DMS53 (cell line): ENCODE results near the gene DICER1.
A peak's percentile ranks its signal among the peaks of the same experiment; 100 is the strongest.
"Not testable (repeated sequence)": the region's sequence is repeated elsewhere in the genome, so short reads cannot be mapped to it uniquely, and the experiment has no call there.

Experiments
- DNase-seq: peaks from one replicate; lab custom pipeline; 2025; lab: John Stamatoyannopoulos, UW

Gene DICER1

GRCh38 chr14:95184413-95184790 lies 27.1 kb upstream of the DICER1 start:
- DNase-seq: no peak

GRCh38 chr14:95183532-95184412 lies 26.4 kb upstream of the DICER1 start:
- DNase-seq: no peak

DNA sequence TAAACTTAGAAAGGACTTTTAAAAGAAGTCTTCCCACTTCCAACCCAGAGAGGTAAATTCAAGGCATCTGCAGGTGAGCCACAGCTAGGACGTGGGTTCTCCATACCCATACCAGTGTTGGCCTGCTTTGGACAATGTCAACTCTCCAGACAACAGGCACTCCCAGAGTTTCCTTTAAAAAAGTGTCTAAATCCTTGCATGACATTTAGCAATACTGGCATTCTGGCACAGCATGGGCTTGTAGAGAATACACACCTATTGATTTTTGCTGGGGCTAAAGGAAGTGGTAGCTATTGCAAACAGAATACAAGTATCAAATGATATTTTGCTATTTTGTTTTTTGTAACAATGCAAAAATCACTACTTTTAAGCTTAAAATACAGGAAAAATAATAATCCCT lies 25.8 kb upstream of the DICER1 start:
- DNase-seq: no peak

- no peak for DNase-seq
Measured at GRCh38 chr14:95182379-95182778, 25.1 kb upstream of the DICER1 start.

GRCh38 chr14:95180966-95181741 lies 23.8 kb upstream of the DICER1 start:
- DNase-seq: no peak

DNA sequence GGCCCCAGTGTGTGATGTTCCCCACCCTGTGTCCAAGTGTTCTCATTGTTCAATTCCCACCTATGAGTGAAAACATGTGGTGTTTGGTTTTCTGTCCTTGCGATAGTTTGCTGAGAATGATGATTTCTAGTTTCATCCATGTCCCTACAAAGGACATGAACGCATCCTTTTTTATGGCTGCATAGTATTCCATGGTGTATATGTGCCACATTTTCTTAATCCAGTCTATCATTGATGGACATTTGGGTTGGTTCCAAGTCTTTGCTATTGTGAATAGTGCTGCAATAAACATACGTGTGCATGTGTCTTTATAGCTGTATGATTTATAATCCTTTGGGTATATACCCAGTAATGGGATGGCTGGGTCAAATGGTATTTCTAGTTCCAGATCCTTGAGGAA lies 18.3 kb upstream of the DICER1 start:
- DNase-seq: not testable (repeated sequence)

GRCh38 chr14:95174184-95174792 lies 17.0 kb upstream of the DICER1 start:
- no peak for DNase-seq

DNA sequence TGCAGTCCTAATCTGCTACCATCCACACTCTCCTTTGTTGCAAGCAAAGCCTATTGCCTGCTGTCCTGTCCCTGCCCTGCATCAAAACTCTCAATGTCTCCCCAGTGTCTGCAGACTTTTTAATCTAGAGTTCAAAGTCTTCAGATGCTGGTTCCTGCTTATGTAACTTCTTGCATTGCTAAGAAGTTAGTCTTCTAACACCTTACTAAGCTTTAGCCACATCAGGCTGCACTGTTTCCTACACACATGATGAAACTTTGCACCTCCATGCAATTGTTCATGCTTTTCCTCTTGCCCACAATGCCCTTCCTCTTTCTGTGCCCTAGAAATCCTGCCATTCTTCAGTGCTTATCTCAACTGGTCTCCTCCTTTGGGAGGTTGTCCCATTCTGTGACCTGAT lies 16.2 kb upstream of the DICER1 start:
- DNase-seq: no peak

DNA sequence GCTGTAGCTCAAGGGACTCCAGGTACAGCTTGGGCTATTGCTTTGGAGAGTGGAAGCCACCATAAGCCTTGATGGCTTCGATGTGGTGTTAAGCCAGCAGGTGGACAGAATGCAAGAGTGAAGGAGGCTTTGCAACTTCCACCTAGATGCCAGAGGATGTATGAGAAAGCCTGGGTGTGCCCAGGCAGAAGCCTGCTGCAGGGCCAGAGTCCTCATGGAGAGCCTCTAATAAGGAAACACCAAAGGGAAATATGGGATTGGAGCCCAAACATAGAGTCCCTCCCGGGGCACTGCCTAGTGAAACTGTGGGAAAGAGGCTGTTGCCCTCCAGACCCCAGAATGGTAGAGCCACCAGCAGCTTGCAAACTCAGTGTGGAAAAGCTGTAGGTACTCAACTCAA lies 9.8 kb upstream of the DICER1 start:
- no peak for DNase-seq

GRCh38 chr14:95165517-95165916 lies 8.2 kb upstream of the DICER1 start:
- DNase-seq: no peak

GRCh38 chr14:95164506-95164905 lies 7.2 kb upstream of the DICER1 start:
- DNase-seq: no peak

DNA sequence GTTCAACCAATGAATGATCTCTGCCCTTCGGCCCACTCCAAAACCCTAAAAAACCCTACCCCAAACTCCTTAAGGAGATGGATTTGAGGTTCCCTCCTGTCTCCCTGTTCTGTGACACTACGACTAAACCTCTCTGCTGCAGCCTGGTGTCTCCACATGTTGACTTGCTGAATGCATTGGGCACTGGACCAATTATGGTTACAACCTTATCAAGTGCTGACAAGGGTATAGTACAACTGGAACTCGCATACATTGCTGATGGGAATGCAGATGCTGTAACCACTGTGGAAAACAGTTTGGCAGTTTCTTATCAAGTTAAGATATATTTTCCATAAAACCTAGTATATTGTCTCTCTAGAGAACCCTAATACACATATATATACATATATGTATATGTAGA lies 6.3 kb upstream of the DICER1 start:
- no peak for DNase-seq

- no peak for DNase-seq
Measured at GRCh38 chr14:95163132-95163531, 5.8 kb upstream of the DICER1 start.

- no peak for DNase-seq
Measured at GRCh38 chr14:95162641-95163040, 5.3 kb upstream of the DICER1 start.

- DNase-seq: no peak
Measured at GRCh38 chr14:95157048-95157326, 342 bp downstream of the DICER1 start.

DNA sequence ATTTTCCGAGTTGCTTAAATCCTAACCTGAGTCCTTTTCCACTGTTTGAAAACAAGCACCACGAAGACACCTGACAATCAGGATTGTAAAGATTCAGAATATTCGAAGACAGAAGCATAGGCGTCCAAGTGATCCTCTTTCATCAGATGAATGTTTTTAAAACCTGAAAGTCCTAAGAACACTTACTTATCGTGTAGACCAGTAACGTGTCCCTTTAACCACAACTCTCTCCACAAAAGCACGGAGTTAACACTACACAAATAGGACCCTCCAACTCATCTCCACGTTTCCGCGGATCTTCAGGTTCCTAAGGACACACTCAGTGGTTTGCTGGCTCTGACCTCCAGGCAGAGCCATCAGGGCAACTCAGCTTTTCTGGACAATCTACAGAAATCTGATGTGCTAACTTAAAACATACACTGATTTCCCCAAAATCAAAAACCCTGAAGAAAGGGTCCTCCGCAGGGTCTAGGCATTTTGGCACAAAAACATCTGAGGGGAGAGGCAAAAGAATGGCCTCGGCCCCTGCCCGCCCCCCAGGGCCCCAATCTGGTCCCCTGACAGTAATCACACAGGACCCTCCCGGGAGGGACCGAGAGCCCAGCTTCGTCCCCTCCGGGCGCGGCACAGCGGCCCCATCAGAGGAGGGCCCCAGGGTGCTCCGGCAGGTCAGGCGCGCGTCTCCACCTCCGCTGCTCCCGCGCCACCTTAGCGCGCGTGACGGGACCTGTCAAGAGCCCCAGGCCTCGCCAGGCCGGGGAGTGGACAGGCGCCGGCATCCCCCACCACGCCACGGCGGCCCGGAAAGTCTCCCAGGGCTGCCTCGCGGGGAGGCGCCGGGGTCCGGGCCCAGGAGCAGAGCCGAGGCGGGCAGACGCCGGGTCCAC lies 925 bp downstream of the DICER1 start:
- DNase-seq: peak; percentile 70

DNA sequence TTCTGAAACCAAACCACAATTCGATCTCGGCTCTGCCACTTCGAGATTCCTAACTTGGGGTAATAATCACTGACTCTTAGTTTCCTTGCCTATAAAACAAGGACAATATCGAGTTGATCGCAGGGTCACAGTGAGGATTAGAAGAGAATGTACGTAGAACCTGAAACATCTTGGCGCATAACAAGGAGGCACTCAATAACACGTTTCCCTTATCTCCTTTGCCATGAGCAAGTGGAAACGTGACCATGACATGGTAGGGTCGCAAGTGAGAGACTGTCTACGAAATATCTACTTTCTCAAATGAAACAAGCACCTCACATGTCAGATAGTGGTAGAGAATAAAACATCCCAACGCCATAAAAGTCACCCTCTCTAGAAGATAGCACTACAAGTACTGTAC lies 2.3 kb downstream of the DICER1 start:
- no peak for DNase-seq

DNA sequence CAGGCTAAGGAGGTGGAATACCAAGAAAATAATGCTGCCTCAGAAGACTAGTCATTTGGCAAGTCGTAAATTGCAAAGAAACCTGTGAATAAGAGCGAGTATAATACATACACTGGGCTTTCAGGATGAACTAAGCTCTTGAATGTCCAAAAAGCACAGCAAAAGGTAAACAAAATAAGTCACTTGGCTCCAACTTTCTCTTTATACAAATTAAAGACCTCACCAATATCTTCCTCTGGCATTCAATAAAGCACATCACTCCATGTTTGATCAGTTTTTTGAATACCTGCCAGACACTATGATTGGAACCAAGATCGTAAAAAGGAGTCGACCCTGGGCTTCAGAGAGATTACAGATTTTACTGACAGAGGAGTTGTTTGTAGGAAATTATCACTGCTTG lies 3.5 kb downstream of the DICER1 start:
- no peak for DNase-seq

DNA sequence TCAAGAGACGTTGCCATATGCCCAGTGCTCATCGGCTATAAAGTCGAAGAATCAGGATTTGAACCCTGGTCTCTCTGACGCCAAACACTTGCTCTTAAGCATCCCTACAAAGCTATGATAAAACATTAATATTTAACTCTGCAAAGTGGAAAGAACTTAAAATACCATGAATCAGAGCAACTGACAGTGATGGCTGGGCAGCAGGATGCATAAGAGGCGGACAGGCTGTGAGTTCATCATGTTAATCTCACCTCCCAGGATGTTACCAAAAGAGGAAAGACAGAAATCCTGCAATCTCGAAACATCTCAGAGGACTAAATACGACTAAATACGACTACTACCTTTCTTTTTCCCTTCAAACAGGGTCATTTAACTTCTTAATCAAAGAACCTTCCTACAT lies 5.8 kb downstream of the DICER1 start:
- no peak for DNase-seq

DNA sequence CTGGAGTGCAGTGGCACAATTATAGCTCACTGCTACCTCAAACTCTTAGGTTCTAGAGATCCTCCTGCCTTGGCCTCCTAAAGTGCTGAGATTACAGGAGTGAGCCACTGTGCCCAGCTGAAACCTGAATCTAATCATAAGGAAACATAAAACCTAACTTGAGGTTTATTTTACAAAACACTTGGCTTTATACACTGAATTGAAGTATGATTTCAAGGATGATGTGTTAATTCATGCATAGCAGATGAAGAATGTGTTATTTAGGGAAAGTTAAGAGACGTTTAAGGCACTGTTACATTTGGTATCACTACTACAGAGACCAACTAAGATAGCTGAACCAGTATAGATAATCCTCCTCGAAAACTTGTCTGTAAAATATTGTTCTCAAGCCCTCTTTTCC lies 6.4 kb downstream of the DICER1 start:
- DNase-seq: no peak

GRCh38 chr14:95149441-95149840 lies 7.9 kb downstream of the DICER1 start:
- no peak for DNase-seq

- no peak for DNase-seq
Measured at GRCh38 chr14:95147597-95147996, 9.7 kb downstream of the DICER1 start.
